Activated CD4-positive, alpha-beta T cell treated with anti-CD3 and anti-CD28 coated beads for 36 hours (primary cell): Measurements from ENCODE around the gene GTF2IRD1. TPM values are rescaled to one million over a fixed set of nuclear protein-coding genes. Genes with fewer than 3 reads are reported as not detected.
"Not testable (repeated sequence)": the region's sequence is repeated elsewhere in the genome, so short reads cannot be mapped to it uniquely, and the experiment has no call there.

Experiments
- ATAC-seq: fragments of 200-7000 bp; cut with Tn5 transposase; one replicate; pipeline ENCODE4 v1.10.0; 2021; ENCODE audit warnings: mild to moderate bottlenecking, moderate library complexity
- CTCF ChIA-PET: fragments of 350-600 bp; sonication (Branson Sonifier 250); formaldehyde crosslinking; loops from one replicate; lab custom pipeline; 2021; ENCODE audit warnings: antibody characterized with exemption; lab: Charles Lee
- POLR2A ChIA-PET: fragments of 350-600 bp; sonication (Branson Sonifier 250); formaldehyde crosslinking; loops from one replicate; lab custom pipeline; 2021; ENCODE audit warnings: antibody characterized with exemption, inconsistent platforms; lab: Charles Lee
- DNase-seq: peaks from one replicate; pipeline ENCODE4 v3.0.0-alpha.2; 2020
- H3K27ac Mint-ChIP-seq: one replicate; pipeline ENCODE4 v1.8.0; 2021; ENCODE audit warnings: mixed read lengths
- H3K27me3 Mint-ChIP-seq: one replicate; pipeline ENCODE4 v1.8.0; 2021; ENCODE audit warnings: mixed read lengths
- H3K36me3 Mint-ChIP-seq: one replicate; pipeline ENCODE4 v1.8.0; 2021; ENCODE audit warnings: low read depth, mixed read lengths
- H3K4me1 Mint-ChIP-seq: one replicate; pipeline ENCODE4 v1.8.0; 2021; ENCODE audit warnings: mixed read lengths
- H3K4me3 Mint-ChIP-seq: one replicate; pipeline ENCODE4 v1.8.0; 2021; ENCODE audit warnings: mild to moderate bottlenecking, moderate library complexity, mixed read lengths
- H3K9me3 Mint-ChIP-seq: one replicate; pipeline ENCODE4 v1.8.0; 2021; ENCODE audit warnings: low read depth, mixed read lengths
- intact Hi-C, 2 experiments: fragments of 100-400 bp; cut with DNase I in 1 of 2; cut with micrococcal nuclease in 1 of 2; formaldehyde crosslinking; loops; one replicate each; pipeline versions ENCODE4 v1.14.2 to v1.15.1; 2022 to 2024; cut with DNase I, micrococcal nuclease
- total RNA-seq, 2 experiments: library from RNA; stranded (reverse); gene quantifications; one replicate each; pipeline ENCODE4 v1.2.3, GENCODE V29; 2021

GTF2IRD1 gene
- total RNA-seq, 2 experiments from 2014 or later, result 4.6 to 5.3 TPM

DNA sequence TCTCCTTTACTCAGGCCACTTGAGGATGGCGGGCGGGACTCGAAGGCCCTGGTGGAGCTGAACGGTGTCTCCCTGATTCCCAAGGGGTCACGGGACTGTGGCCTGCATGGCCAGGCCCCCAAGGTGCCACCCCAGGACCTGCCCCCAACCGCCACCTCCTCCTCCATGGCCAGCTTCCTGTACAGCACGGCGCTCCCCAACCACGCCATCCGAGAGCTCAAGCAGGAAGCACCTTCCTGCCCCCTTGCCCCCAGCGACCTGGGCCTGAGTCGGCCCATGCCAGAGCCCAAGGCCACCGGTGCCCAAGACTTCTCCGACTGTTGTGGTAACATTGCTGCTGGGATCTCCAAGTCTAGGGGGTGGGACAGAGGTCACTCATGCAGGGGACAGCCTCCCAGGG lies 65.7 kb downstream of the GTF2IRD1 start:
- H3K27ac Mint-ChIP-seq, result no peak overlapping the region
- ATAC-seq (no peak), DNase-seq (no peak)
- CTCF ChIA-PET, result no interaction called here
- no peak overlapping the region for H3K4me3 Mint-ChIP-seq
- H3K27me3 Mint-ChIP-seq, result no peaks in the 10 kb centered on the region
- peaks cover 2% of the 10 kb centered on the region for H3K9me3 Mint-ChIP-seq
- POLR2A ChIA-PET, result no interaction called here
- intact Hi-C loops, result no loop called here
- H3K4me1 Mint-ChIP-seq, result no peaks in the 10 kb centered on the region
- no peaks in the 10 kb centered on the region for H3K36me3 Mint-ChIP-seq

DNA sequence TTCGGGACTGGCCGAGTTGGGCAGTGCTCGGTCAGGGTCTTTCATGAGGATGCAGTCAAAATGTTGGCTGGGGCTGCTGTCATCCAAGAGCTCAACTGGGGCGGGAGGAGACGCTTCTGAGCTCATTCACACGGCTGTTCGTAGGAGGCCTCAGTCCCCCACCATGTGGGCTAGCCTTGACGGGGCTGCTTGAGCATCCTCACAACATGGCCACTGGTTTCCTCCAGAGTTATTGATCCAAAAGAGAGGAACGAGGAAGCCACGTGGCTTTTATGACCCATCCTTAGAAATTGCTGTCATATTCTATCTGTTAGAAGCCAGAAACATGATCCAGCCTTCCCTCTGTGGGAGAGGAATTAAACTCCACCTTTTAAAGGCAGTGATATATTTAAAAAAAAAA lies 68.1 kb downstream of the GTF2IRD1 start:
- DNase-seq (no peak), ATAC-seq (no peak)
- no peaks in the 10 kb centered on the region for H3K36me3 Mint-ChIP-seq
- ChIA-PET POLR2A (no interaction called here), CTCF (interaction anchor here (1.0 kb wide), 1 partner anchor 44 kb away, joined by 3 read pairs; no protein-coding TSS in a partner anchor)
- H3K27ac Mint-ChIP-seq, result no peak overlapping the region
- intact Hi-C loops, result no loop called here
- H3K9me3 Mint-ChIP-seq, result peaks cover 2% of the 10 kb centered on the region
- H3K27me3 Mint-ChIP-seq, result no peaks in the 10 kb centered on the region
- H3K4me1 Mint-ChIP-seq, result no peaks in the 10 kb centered on the region
- no peak overlapping the region for H3K4me3 Mint-ChIP-seq

DNA sequence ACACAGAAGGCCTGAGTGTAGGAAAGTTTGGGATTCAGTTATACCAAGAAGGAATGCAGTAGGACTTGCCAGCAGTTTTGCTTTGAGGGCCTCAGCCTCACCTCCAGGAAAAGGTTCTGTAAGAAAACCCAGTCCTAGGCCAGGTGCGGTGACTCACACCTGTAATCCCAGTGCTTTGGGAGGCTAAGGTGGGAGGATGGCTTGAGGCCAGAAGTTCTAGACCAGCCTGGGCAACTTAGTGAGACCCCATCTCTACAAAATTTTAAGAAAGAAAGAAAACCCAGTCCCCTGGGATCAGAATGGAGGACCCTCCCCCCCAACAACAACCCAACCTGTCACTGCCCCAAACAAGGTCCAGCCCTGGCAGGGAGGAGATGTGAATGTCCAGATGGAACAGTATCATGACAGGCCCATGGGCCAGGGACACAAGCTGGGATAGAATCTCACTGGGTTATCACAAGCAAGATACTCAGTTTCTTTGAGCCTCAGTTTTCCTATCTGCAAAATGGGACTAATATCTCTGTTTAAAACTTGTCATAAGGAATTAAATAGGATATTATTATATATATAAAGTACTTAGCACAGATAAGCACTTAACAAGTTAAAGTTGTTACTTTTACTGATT lies 68.7 kb downstream of the GTF2IRD1 start:
- no peaks in the 10 kb centered on the region for H3K36me3 Mint-ChIP-seq
- ChIA-PET POLR2A (no interaction called here), CTCF (interaction anchor here (1.0 kb wide), 1 partner anchor 44 kb away, joined by 3 read pairs; no protein-coding TSS in a partner anchor)
- intact Hi-C loops, result no loop called here
- ATAC-seq (no peak), DNase-seq (no peak)
- no peak overlapping the region for H3K4me3 Mint-ChIP-seq
- peaks cover 2% of the 10 kb centered on the region for H3K9me3 Mint-ChIP-seq
- H3K27ac Mint-ChIP-seq, result no peak overlapping the region
- no peaks in the 10 kb centered on the region for H3K4me1 Mint-ChIP-seq
- H3K27me3 Mint-ChIP-seq, result no peaks in the 10 kb centered on the region

DNA sequence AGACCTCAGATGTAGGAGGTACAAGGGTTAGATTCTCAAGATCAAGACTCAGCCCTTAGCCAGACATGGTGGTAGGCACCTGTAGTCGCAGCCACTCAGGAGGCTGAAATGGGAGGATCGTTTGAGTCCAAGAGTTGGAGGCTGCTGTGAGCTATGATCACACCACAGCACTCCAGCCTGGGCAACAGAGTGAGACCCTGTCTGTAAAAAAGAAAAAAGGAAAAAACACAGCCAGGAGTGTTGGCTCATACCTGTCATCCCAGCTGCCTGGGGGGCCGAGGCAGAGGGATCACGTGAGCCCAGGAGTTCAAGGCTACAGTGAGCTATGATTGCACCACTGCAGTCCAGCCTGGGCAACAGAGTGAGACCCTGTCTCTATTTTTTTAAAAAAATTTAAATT lies 69.3 kb downstream of the GTF2IRD1 start:
- H3K4me3 Mint-ChIP-seq, result no peak overlapping the region
- no peaks in the 10 kb centered on the region for H3K4me1 Mint-ChIP-seq
- peaks cover 2% of the 10 kb centered on the region for H3K9me3 Mint-ChIP-seq
- DNase-seq (no peak), ATAC-seq (no peak)
- ChIA-PET CTCF (no interaction called here), POLR2A (no interaction called here)
- intact Hi-C loops, result no loop called here
- H3K36me3 Mint-ChIP-seq, result no peaks in the 10 kb centered on the region
- H3K27ac Mint-ChIP-seq, result no peak overlapping the region
- no peaks in the 10 kb centered on the region for H3K27me3 Mint-ChIP-seq

DNA sequence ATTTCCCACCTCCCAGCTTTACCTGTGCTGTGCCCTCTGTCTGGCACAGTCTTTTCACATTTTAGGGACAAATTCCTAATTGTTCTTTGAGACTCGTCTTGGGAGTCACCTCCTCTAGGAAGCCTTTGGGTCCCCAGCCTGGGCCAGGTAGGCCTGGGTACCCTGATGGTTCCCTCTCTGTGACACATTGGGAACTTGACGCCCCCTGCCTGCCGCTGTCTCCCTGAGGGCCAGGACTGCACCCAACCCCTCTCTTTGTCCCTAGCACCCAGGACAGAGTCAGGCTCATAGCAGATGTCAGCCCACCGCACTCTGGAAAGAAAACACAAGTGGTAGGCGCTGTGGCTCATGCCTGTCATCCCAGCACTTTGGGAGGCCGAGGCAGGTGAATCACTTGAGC lies 71.4 kb downstream of the GTF2IRD1 start:
- Mint-ChIP-seq H3K4me1 (no peaks in the 10 kb centered on the region), H3K27ac (no peak overlapping the region), H3K4me3 (no peak overlapping the region), H3K27me3 (no peaks in the 10 kb centered on the region), H3K9me3 (peaks cover 2% of the 10 kb centered on the region), H3K36me3 (no peaks in the 10 kb centered on the region)
- POLR2A ChIA-PET, result no interaction called here
- ATAC-seq (no peak), DNase-seq (no peak)
- intact Hi-C loops, result no loop called here
- CTCF ChIA-PET, result no interaction called here

DNA sequence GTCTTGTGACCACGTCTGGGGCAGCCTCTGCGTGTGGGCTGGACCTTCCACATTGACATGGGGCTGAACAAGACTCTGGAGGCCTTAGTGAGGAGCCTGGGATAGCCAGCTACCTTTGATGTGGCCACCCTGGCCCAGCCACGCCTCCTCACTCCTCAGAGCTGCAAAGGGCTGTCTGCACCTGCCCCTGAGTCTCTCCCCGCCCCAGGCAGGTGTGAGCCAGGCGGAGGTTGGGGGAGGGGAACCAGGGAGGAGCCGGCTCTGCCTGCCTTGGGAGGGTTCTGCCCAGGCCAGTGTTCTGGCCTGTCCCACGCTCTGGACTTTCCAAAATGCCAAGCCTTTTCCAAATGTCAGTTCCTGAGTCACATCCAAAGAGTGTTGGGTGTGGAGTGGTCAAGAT lies 72.2 kb downstream of the GTF2IRD1 start:
- ChIA-PET CTCF (interaction anchor here (0.5 kb wide), 1 partner anchor 574 kb away, joined by 4 read pairs; no protein-coding TSS in a partner anchor), POLR2A (no interaction called here)
- Mint-ChIP-seq H3K27ac (no peak overlapping the region), H3K4me3 (no peak overlapping the region), H3K36me3 (no peaks in the 10 kb centered on the region), H3K27me3 (no peaks in the 10 kb centered on the region), H3K9me3 (peaks cover 2% of the 10 kb centered on the region), H3K4me1 (no peaks in the 10 kb centered on the region)
- ATAC-seq, result no peak
- DNase-seq, result no peak
- intact Hi-C loops, result no loop called here

DNA sequence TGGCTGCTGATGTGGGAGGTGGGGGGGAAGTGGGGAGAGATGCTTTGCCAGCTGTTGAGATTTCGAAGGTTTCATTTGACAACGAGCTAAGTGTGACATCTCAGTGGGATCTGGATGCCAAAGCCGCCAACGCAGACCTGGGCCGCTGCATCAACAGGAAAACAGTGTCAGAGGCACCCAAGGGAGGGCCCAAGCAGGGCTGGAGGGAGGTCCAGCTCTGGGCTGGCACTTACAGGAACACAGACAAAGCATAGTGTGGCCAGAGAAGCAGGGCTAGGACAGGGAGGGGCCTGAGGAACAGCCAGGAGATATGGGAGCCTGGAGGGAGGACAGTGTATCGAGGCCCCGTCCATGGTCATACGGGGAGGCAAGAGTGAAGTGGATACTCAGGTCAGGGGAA lies 73.1 kb downstream of the GTF2IRD1 start:
- Mint-ChIP-seq H3K4me3 (no peak overlapping the region), H3K27me3 (no peaks in the 10 kb centered on the region), H3K9me3 (no peaks in the 10 kb centered on the region), H3K27ac (no peak overlapping the region), H3K36me3 (no peaks in the 10 kb centered on the region), H3K4me1 (no peaks in the 10 kb centered on the region)
- CTCF ChIA-PET, result interaction anchor here (0.5 to 1.0 kb wide), 3 partner anchors 39 to 574 kb away, joined by 3 to 4 read pairs (median 3); no protein-coding TSS in a partner anchor
- DNase-seq (no peak), ATAC-seq (no peak)
- intact Hi-C loops, result no loop called here
- POLR2A ChIA-PET, result no interaction called here

DNA sequence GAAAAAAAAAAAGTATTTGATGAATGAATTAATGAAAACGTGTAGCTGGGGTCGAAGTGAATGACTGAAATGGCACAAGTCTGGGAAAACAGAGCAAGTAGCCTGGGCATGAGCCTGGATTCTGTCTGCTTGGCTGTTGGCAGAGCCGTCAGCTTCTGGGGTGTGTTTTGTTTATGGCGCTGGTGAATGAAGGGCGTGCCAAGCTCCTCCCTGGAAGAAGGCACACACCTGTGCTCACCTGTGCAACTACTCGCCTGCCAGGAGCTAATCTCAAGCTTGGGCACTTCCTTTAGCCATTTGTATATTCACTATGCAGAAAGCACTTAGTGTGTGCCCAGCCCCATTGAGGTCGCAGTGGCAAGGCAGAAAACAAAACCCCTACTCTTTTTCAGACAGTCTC lies 74.1 kb downstream of the GTF2IRD1 start:
- Mint-ChIP-seq H3K36me3 (no peaks in the 10 kb centered on the region), H3K27ac (no peak overlapping the region), H3K9me3 (no peaks in the 10 kb centered on the region), H3K27me3 (no peaks in the 10 kb centered on the region), H3K4me3 (no peak overlapping the region), H3K4me1 (no peaks in the 10 kb centered on the region)
- no peak for DNase-seq
- CTCF ChIA-PET, result interaction anchor here (0.7 to 1.4 kb wide), 3 partner anchors 16 to 127 kb away, joined by 3 to 5 read pairs (median 3); no protein-coding TSS in a partner anchor
- no peak for ATAC-seq
- POLR2A ChIA-PET, result no interaction called here
- intact Hi-C loops, result no loop called here

DNA sequence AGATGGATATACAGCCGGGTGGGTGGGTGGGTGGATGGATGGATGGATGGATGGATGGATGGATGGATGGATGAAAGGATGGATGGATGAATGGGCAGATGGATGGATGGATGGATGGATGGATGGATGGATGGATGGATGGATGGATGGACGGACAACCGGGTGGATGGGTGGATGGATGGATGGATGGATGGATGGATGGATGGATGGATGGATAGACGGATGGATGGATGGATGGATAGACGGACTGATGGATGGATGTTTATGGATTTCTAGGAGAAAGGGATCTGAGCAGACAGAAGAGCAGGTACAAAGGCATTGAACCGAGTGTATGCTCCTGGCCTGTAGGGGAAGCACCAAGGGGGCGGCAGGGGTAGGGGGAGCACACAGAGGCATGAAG lies 75.1 kb downstream of the GTF2IRD1 start:
- H3K4me3 Mint-ChIP-seq, H3K4me1 Mint-ChIP-seq, POLR2A ChIA-PET, DNase-seq, H3K9me3 Mint-ChIP-seq, H3K27ac Mint-ChIP-seq, H3K27me3 Mint-ChIP-seq, H3K36me3 Mint-ChIP-seq, ATAC-seq, intact Hi-C loops: not testable (repeated sequence)
- CTCF ChIA-PET, result interaction anchor here (1.4 kb wide), 1 partner anchor 15 kb away, joined by 3 read pairs; no protein-coding TSS in a partner anchor

DNA sequence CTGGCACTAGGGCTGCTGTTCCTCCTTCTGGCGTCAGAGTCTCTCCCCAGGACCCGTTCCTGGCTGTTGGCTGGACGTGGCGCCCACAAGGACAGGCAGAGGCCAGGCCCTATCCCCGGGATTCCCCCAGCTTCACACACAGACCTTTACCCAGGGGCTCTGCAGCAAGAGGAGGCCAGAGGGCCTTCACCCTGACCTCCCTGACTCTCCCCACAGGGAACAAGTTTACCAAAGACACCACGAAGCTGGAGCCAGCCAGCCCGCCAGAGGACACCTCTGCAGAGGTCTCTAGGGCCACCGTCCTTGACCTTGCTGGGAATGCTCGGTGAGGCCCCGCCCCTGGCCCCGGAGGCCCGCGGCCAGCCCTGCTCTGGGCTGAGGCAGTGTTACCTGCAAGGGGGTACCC lies 82.2 kb downstream of the GTF2IRD1 start:
- H3K36me3 Mint-ChIP-seq, result no peaks in the 10 kb centered on the region
- no peak for ATAC-seq

DNA sequence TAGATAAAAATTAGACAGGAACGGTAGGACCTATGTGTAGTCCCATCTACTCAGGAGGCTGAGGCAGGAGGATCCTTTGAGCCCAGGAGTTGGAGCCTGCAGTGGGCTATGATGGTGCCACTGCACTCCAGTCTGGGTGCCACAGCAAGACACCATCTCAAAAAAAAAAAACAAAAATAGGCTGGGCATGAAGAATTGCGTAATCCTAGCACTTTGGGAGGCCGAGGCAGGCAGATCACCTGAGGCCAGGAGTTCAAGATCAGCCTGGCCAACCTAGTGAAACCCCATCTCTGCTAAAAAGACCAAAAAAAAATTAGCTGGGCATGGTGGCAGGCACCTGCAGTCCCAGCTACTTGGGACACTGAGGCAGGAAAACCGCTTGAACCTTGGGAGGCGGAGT lies 88.2 kb downstream of the GTF2IRD1 start:
- ATAC-seq, DNase-seq, H3K4me1 Mint-ChIP-seq, POLR2A ChIA-PET, H3K4me3 Mint-ChIP-seq, H3K36me3 Mint-ChIP-seq, H3K9me3 Mint-ChIP-seq, H3K27ac Mint-ChIP-seq, H3K27me3 Mint-ChIP-seq: not testable (repeated sequence)
- CTCF ChIA-PET, result interaction anchor here (0.6 to 0.9 kb wide), 3 partner anchors 34 to 114 kb away, joined by 3 read pairs; no protein-coding TSS in a partner anchor
- intact Hi-C loops, result loop anchor here in 1 of 2 experiments (5.0 kb wide), 1 partner anchor 90 kb away; the partner anchor contains the start of gene GTF2IRD1

More for the DNA sequence above, 82.2 kb downstream of the GTF2IRD1 start:
- H3K27ac Mint-ChIP-seq, result no peak overlapping the region
- ChIA-PET POLR2A (no interaction called here), CTCF (no interaction called here)
- no peaks in the 10 kb centered on the region for H3K27me3 Mint-ChIP-seq
- intact Hi-C loops, result no loop called here
- no peak overlapping the region for H3K4me3 Mint-ChIP-seq
- no peak for DNase-seq
- no peaks in the 10 kb centered on the region for H3K9me3 Mint-ChIP-seq
- no peaks in the 10 kb centered on the region for H3K4me1 Mint-ChIP-seq

DNA sequence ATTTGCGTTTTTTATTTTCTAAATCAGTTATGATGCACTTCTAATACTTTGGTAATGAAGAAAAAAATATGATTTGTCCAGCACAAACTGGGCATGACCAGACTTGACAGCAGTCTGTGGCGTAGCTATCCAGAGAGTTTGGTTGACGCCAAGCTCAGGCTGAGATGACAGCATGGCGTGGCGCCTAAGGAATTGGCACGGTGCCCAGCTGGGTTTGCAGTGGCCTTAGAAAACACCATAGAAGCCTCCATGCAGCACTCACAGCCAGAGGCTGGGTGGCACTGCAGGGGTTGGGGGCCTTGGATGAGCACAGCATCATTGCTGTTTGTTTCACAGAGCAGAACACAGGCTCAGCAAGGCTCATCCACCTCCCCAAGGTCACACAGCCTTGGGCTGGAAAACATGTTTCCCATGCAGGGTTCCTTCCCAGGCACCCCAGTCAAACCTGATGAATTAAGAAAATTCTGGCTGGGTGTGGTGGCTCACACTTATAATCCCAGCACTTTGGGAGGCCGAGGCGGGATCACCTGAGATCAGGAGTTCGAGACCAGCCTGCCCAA lies 88.9 kb downstream of the GTF2IRD1 start:
- Mint-ChIP-seq H3K27me3 (no peaks in the 10 kb centered on the region), H3K4me1 (no peaks in the 10 kb centered on the region), H3K27ac (no peak overlapping the region), H3K36me3 (peaks cover 5% of the 10 kb centered on the region), H3K9me3 (peaks cover 3% of the 10 kb centered on the region), H3K4me3 (no peak overlapping the region)
- intact Hi-C loops, result loop anchor here in 1 of 2 experiments (5.0 kb wide), 1 partner anchor 90 kb away; the partner anchor contains the start of gene GTF2IRD1
- ATAC-seq, result no peak
- no peak for DNase-seq
- CTCF ChIA-PET, result interaction anchor here (0.6 to 1.5 kb wide), 4 partner anchors 15 to 113 kb away, joined by 3 to 5 read pairs (median 3); no protein-coding TSS in a partner anchor
- POLR2A ChIA-PET, result no interaction called here
